IMR-90 (cell line): ENCODE results near the gene RIOK1. TPM values are rescaled to one million over a fixed set of nuclear protein-coding genes. Genes with fewer than 3 reads are reported as not detected.
A peak's percentile ranks its signal among the peaks of the same experiment; 100 is the strongest.

ENCODE experiments used
- ATAC-seq: fragments of 200-7000 bp; cut with Tn5 transposase; 2 replicates; pipeline ENCODE4 v1.9.1; 2020; ENCODE audit warnings: low read depth, mild to moderate bottlenecking, moderate library complexity
- BruUV-seq: library from RNA; stranded (reverse); fragments of 400-500 nt; replicated peaks from 2 replicates; lab custom pipeline; 2021; lab: Mats Ljungman, UMichigan
- CTCF ChIA-PET: fragments of 300-600 bp; formaldehyde crosslinking; extraction: SDS; loops from one replicate; lab custom pipeline; 2021; ENCODE audit warnings: antibody characterized with exemption; lab: Yijun Ruan, JAX
- POLR2A ChIA-PET: fragments of 300-600 bp; sonication (Branson Sonifier 250); formaldehyde crosslinking; loops from one replicate; lab custom pipeline; 2022; ENCODE audit warnings: antibody characterized with exemption; ENCODE audit not compliant: unreplicated experiment; lab: Charles Lee
- DNase-seq: peaks from one replicate; pipeline ENCODE4 v3.0.0; 2013
- H2AFZ ChIP-seq: replicated peaks from 2 replicates; pipeline ENCODE3; 2013; ENCODE audit warnings: low read length, mild to moderate bottlenecking; ENCODE audit not compliant: poor library complexity
- H2AK5ac ChIP-seq: 2 replicates; pipeline ENCODE4 v1.6.1; 2013; ENCODE audit warnings: low read depth, low read length, inconsistent platforms
- H2AK9ac ChIP-seq: replicated peaks from 2 replicates; pipeline ENCODE3; 2013; ENCODE audit warnings: mild to moderate bottlenecking, low read depth, low read length, moderate library complexity; ENCODE audit not compliant: poor library complexity
- H2BK120ac ChIP-seq: 2 replicates; pipeline ENCODE4 v1.6.1; 2013; ENCODE audit warnings: low read depth, low read length, inconsistent platforms
- H2BK15ac ChIP-seq: 3 replicates; pipeline ENCODE4 v1.6.1; 2013; ENCODE audit warnings: low read depth, low read length, inconsistent platforms
- H2BK20ac ChIP-seq: 2 replicates; pipeline ENCODE4 v1.6.1; 2013; ENCODE audit warnings: low read depth, mild to moderate bottlenecking, inconsistent platforms, low read length, moderate library complexity
- H2BK5ac ChIP-seq: 2 replicates; pipeline ENCODE4 v1.6.1; 2013; ENCODE audit warnings: mild to moderate bottlenecking, low read depth, low read length, inconsistent platforms; ENCODE audit not compliant: poor library complexity, severe bottlenecking
- H3K14ac ChIP-seq: replicated peaks from 2 replicates; pipeline ENCODE4 v1.6.1; 2013; ENCODE audit warnings: low read depth, low read length, inconsistent platforms
- H3K18ac ChIP-seq: 2 replicates; pipeline ENCODE4 v1.6.1; 2013; ENCODE audit warnings: low read depth, low read length, control low read depth
- H3K23ac ChIP-seq: 2 replicates; pipeline ENCODE4 v1.6.1; 2013; ENCODE audit warnings: low read depth, low read length, inconsistent platforms
- H3K27ac ChIP-seq: 2 replicates; pipeline ENCODE4 v1.5.1; 2013; ENCODE audit warnings: mild to moderate bottlenecking, control low read depth, low read length; ENCODE audit not compliant: insufficient read depth
- H3K27me3 ChIP-seq: 2 replicates; pipeline ENCODE4 v1.6.1; 2013; ENCODE audit warnings: low read length; ENCODE audit not compliant: control insufficient read depth, insufficient read depth
- H3K36me3 ChIP-seq: 2 replicates; pipeline ENCODE4 v1.6.1; 2013; ENCODE audit warnings: low read length, mixed read lengths; ENCODE audit not compliant: control insufficient read depth, insufficient read depth
- H3K4ac ChIP-seq: 2 replicates; pipeline ENCODE4 v1.6.1; 2013; ENCODE audit warnings: low read depth, low read length, inconsistent platforms
- H3K4me1 ChIP-seq: 2 replicates; pipeline ENCODE4 v1.6.1; 2013; ENCODE audit warnings: low read length, mixed read lengths; ENCODE audit not compliant: control insufficient read depth, insufficient read depth
- H3K4me2 ChIP-seq: 2 replicates; pipeline ENCODE4 v1.6.1; 2013; ENCODE audit warnings: low read depth, mild to moderate bottlenecking, control low read depth, low read length, moderate library complexity
- H3K4me3 ChIP-seq: 2 replicates; pipeline ENCODE4 v1.5.1; 2013; ENCODE audit warnings: low read depth, mild to moderate bottlenecking, control low read depth, low read length, moderate library complexity; ENCODE audit not compliant: insufficient read depth
- H3K56ac ChIP-seq: 2 replicates; pipeline ENCODE4 v1.6.1; 2013; ENCODE audit warnings: low read length, inconsistent platforms; ENCODE audit not compliant: insufficient read depth; ENCODE audit errors: extremely low read depth
- H3K79me1 ChIP-seq, 2 experiments: 2 replicates each; pipeline ENCODE4 v1.6.1; 2013; ENCODE audit warnings: low read length in 2 of 2, inconsistent platforms in 1 of 2, low read depth in 1 of 2
- H3K9ac ChIP-seq: 2 replicates; pipeline ENCODE4 v1.6.1; 2013; ENCODE audit warnings: low read depth, low read length, control low read depth
- H3K9me1 ChIP-seq: 2 replicates; pipeline ENCODE4 v1.6.1; 2013; ENCODE audit warnings: low read length, inconsistent platforms; ENCODE audit not compliant: insufficient read depth
- H3K9me3 ChIP-seq: 2 replicates; pipeline ENCODE4 v1.6.1; 2013; ENCODE audit warnings: low read length; ENCODE audit not compliant: control insufficient read depth, insufficient read depth
- H4K20me1 ChIP-seq: 2 replicates; pipeline ENCODE4 v1.6.1; 2013; ENCODE audit warnings: low read length, inconsistent platforms; ENCODE audit not compliant: insufficient read depth
- H4K5ac ChIP-seq: 2 replicates; pipeline ENCODE4 v1.6.1; 2013; ENCODE audit warnings: mild to moderate bottlenecking, low read depth, low read length, control low read depth
- H4K8ac ChIP-seq, 2 experiments: 2 replicates each; pipeline ENCODE4 v1.6.1; 2013; ENCODE audit warnings: low read depth in 2 of 2, low read length in 2 of 2, control low read depth in 1 of 2, inconsistent platforms in 1 of 2
- H4K91ac ChIP-seq: 2 replicates; pipeline ENCODE4 v1.6.1; 2013; ENCODE audit warnings: low read depth, low read length, inconsistent platforms; ENCODE audit not compliant: insufficient read depth
- BHLHE40 ChIP-seq: fragments of 150-350 bp; IDR thresholded peaks from 2 replicates; pipeline ENCODE4 v1.6.1; 2016; ENCODE audit warnings: mild to moderate bottlenecking, low read depth, low read length
- CHD1 ChIP-seq: IDR thresholded peaks from 2 replicates; pipeline ENCODE4 v1.6.1; 2012; ENCODE audit warnings: low read depth, low read length, improper control_type of control experiment
- CTCF ChIP-seq: conservative IDR thresholded peaks from 2 replicates; pipeline ENCODE4 v1.5.1; 2012; ENCODE audit warnings: mild to moderate bottlenecking, low read depth, low read length, improper control_type of control experiment
- FOS ChIP-seq: fragments of 150-350 bp; IDR thresholded peaks from 2 replicates; pipeline ENCODE4 v1.6.1; 2016; ENCODE audit warnings: low read depth, low read length
- MXI1 ChIP-seq: IDR thresholded peaks from 2 replicates; pipeline ENCODE4 v1.6.1; 2012; ENCODE audit warnings: low read depth, mild to moderate bottlenecking, low read length, moderate library complexity, borderline replicate concordance
- POLR2A ChIP-seq: IDR thresholded peaks from 2 replicates; pipeline ENCODE4 v1.6.1; 2012; ENCODE audit warnings: mild to moderate bottlenecking, low read depth, low read length
- SMC3 ChIP-seq: fragments of 150-350 bp; IDR thresholded peaks from 2 replicates; pipeline ENCODE4 v1.6.1; 2016; ENCODE audit warnings: low read depth, mild to moderate bottlenecking, antibody characterized with exemption, low read length, moderate library complexity
- WGBS, 2 experiments: methylation state at CpG; one replicate each; pipeline versions ENCODE4 v1.1.5 to v1.1.7; 2013; ENCODE audit warnings: missing lambda C conversion rate in 2 of 2; ENCODE audit not compliant: insufficient read length in 1 of 2; ENCODE audit errors: extremely low coverage in 2 of 2; 5-methylcytosine and 5-hydroxymethylcytosine counted together
- dilution Hi-C: fragments of 300-500 bp; cut with HindIII; formaldehyde crosslinking; loops from one replicate; pipeline ENCODE4 v1.14.3; 2018; ENCODE audit warnings: low sequenced_read_pairs; ENCODE audit not compliant: unreplicated experiment
- in situ Hi-C: fragments of 300-500 bp; cut with MboI; formaldehyde crosslinking; loops from 3 replicates; pipeline ENCODE4 v1.14.3; 2019; ENCODE audit warnings: low sequenced_read_pairs, inconsistent platforms, mixed read lengths
- intact Hi-C: fragments of 100-400 bp; cut with micrococcal nuclease; formaldehyde crosslinking; loops from 2 replicates; pipeline ENCODE4 v1.10.0; 2022
- polyA plus RNA-seq, 3 experiments: library from polyadenylated mRNA; depleted of rRNA; stranded (reverse); fragments of >200 nt; gene quantifications; 2 replicates each; pipeline ENCODE4 v1.2.3, GENCODE V29; 2012; ENCODE audit warnings: low replicate concordance in 1 of 3
- total RNA-seq: library from RNA; depleted of rRNA; stranded (reverse); fragments of >200 nt; gene quantifications from 2 replicates; pipeline ENCODE4 v1.2.3, GENCODE V29; 2012
- TF ChIP-seq, protein P1 (sequence below): fragments of 150-350 bp; IDR thresholded peaks from 2 replicates; pipeline ENCODE4 v1.6.1; 2016; ENCODE audit warnings: low read depth, mild to moderate bottlenecking, low read length, moderate library complexity, borderline replicate concordance

Gene RIOK1
- total and polyA plus RNA-seq, 2 of the 4 experiments (the other 2 are of a cell fraction): 17.0 to 17.8 TPM

GRCh38 chr6:7463785-7464184 lies 74.2 kb downstream of the RIOK1 start:
- ChIA-PET CTCF (interaction anchor here (0.6 kb wide), 1 partner anchor 129 kb away, joined by 3 read pairs; no protein-coding TSS in a partner anchor), POLR2A (no interaction called here)
- Histone ChIP-seq H2AK9ac (peak overlapping the region; percentile 84), H3K4me2 (no peak overlapping the region), H2BK20ac (peak overlapping the region; percentile 60; the same call in 1 of the 2 replicates), H3K4me1 (peaks cover 8% of the 10 kb centered on the region), H3K14ac (no peak overlapping the region), H3K18ac (peak overlapping the region; percentile 76), H3K36me3 (no peaks in the 10 kb centered on the region), H4K91ac (no peak overlapping the region; the same call in 1 of the 2 replicates), H2BK120ac (peak overlapping the region; percentile 5; the same call in 1 of the 2 replicates), H4K20me1 (no peaks in the 10 kb centered on the region), H3K27ac (peak overlapping the region; percentile 56; the same call in 1 of the 2 replicates), H3K9me1 (no peaks in the 10 kb centered on the region; the same call in 1 of the 2 replicates), H3K79me1 (no peaks in the 10 kb centered on the region), H2BK5ac (peak overlapping the region; percentile 70), H2AFZ (peak overlapping the region; percentile 61), H3K4me3 (no peak overlapping the region), H3K4ac (no peak overlapping the region), H4K5ac (peak overlapping the region; percentile 45; the same call in 1 of the 2 replicates), H4K8ac (peak overlapping the region in 1 of 2 experiments; percentile 80; a peak in 2 of 4 replicates), H3K23ac (no peak overlapping the region), H3K56ac (no peak overlapping the region), H3K9ac (no peak overlapping the region), H2BK15ac (no peak overlapping the region), H3K9me3 (no peaks in the 10 kb centered on the region), H2AK5ac (no peak overlapping the region), H3K27me3 (no peaks in the 10 kb centered on the region)
- peak; percentile 52 for DNase-seq
- no peak for TF ChIP-seq FOS
- no peak for TF ChIP-seq CHD1
- no peak for TF ChIP-seq SMC3
- no peak for TF ChIP-seq MXI1
- no peak for TF ChIP-seq CTCF
- TF ChIP-seq BHLHE40: no peak
- TF ChIP-seq POLR2A: no peak
- TF ChIP-seq, protein P1, sequence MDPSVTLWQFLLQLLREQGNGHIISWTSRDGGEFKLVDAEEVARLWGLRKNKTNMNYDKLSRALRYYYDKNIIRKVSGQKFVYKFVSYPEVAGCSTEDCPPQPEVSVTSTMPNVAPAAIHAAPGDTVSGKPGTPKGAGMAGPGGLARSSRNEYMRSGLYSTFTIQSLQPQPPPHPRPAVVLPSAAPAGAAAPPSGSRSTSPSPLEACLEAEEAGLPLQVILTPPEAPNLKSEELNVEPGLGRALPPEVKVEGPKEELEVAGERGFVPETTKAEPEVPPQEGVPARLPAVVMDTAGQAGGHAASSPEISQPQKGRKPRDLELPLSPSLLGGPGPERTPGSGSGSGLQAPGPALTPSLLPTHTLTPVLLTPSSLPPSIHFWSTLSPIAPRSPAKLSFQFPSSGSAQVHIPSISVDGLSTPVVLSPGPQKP: no peak
- dilution Hi-C loops (no loop called here), in situ Hi-C loops (no loop called here), intact Hi-C loops (no loop called here)
- peak; percentile 82 for ATAC-seq
- no CpG with 5 or more reads among the region's 4 CpGs for WGBS, 2 experiments
- no TSS peak for BruUV-seq
